Coronary artery (tissue), 2 donors: Measurements from ENCODE around the gene TEDDM1.

ENCODE experiments used
- DNase-seq: peaks from one replicate; pipeline ENCODE4 v3.0.0-alpha.2; 2017; ENCODE audit warnings: low spot score
- H3K27ac ChIP-seq, 2 donors: fragments of 200-600 bp; sonication (generic); one replicate each; pipeline ENCODE4 v1.5.1; 2016 to 2019
- H3K4me3 ChIP-seq: fragments of 200-600 bp; sonication (generic); 2 replicates; pipeline ENCODE4 v1.5.1; 2016; ENCODE audit warnings: mild to moderate bottlenecking, moderate library complexity
- CTCF ChIP-seq: fragments of 200-600 bp; sonication (generic); IDR thresholded peaks from one replicate; pipeline ENCODE4 v1.5.1; 2019; ENCODE audit warnings: antibody characterized with exemption

Gene TEDDM1

GRCh38 chr1:182394055-182394775 lies 6.3 kb downstream of the TEDDM1 start:
- TF ChIP-seq CTCF, result no peak
- DNase-seq, result no peak
- no peak overlapping the region for H3K4me3 ChIP-seq
- peak overlapping the region in 1 of 2 donors; percentile 99 for H3K27ac ChIP-seq

GRCh38 chr1:182392050-182393028 lies 8.1 kb downstream of the TEDDM1 start:
- DNase-seq, result no peak
- no peak for TF ChIP-seq CTCF
- Histone ChIP-seq H3K27ac (peak overlapping the region; percentile 98 to 99), H3K4me3 (peak overlapping the region; percentile 80)

GRCh38 chr1:182391362-182392049 lies 9.0 kb downstream of the TEDDM1 start, which contains the start of gene GLUL:
TSS of gene GLUL (minus strand) at chr1:182391790. CDS start at chr1:182388737, 3,053 bp downstream.
- H3K27ac ChIP-seq, result peak within 1 kb of the TSS; percentile 98 to 99
- no peak for TF ChIP-seq CTCF
- DNase-seq, result peak; percentile 95

GRCh38 chr1:182391028-182391361 lies 9.5 kb downstream of the TEDDM1 start:
- DNase-seq, result no peak
- H3K4me3 ChIP-seq, result peak overlapping the region; percentile 80
- TF ChIP-seq CTCF, result no peak
- peak overlapping the region; percentile 98 to 99 for H3K27ac ChIP-seq

More at GRCh38 chr1:182391362-182392049, 9.0 kb downstream of the TEDDM1 start, which contains the start of gene GLUL:
- peak within 1 kb of the TSS; percentile 80 for H3K4me3 ChIP-seq

GRCh38 chr1:182389619-182390047 lies 10.8 kb downstream of the TEDDM1 start:
- Histone ChIP-seq H3K27ac (peak overlapping the region; percentile 98 to 99), H3K4me3 (peak overlapping the region; percentile 80)
- no peak for DNase-seq
- TF ChIP-seq CTCF, result no peak

GRCh38 chr1:182388392-182389134 lies 11.9 kb downstream of the TEDDM1 start:
- no peak for TF ChIP-seq CTCF
- Histone ChIP-seq H3K27ac (peak overlapping the region; percentile 98 to 99), H3K4me3 (peak overlapping the region; percentile 80)
- no peak for DNase-seq
